Measurements from ENCODE around the gene RREB1. TPM values are rescaled to one million over a fixed set of nuclear protein-coding genes. Genes with fewer than 3 reads are reported as not detected.

The RREB1 gene
- total RNA-seq, 1 donor from 2014 or later, result 41.8 TPM

GRCh38 chr6:7250812-7251211 is 143.1 kb downstream of the RREB1 start:
- peaks cover 3% of the 10 kb centered on the region for H3K36me3 Mint-ChIP-seq (ENCODE audit: low read depth, unreplicated experiment)
- no peaks in the 10 kb centered on the region for H3K9me3 ChIP-seq (ENCODE audit: insufficient read depth, low read depth, low read length)
- no peaks in the 10 kb centered on the region for H3K4me1 ChIP-seq (ENCODE audit: insufficient read depth, low read length)
- TF ChIP-seq EZH2 (IDR thresholded peaks at IDR 0.05; ENCODE audit: insufficient read depth, low read length) (no peak), CTCF (IDR thresholded peaks at IDR 0.05; ENCODE audit: insufficient read depth, low read depth, low read length) (no peak)
- DNase-seq (ENCODE audit: low read depth) (no peak), FAIRE-seq (no peak)
- no peak overlapping the region for H3K4me2 ChIP-seq (ENCODE audit: low read length)
- no peak overlapping the region for H3K27ac Mint-ChIP-seq (ENCODE audit: unreplicated experiment)
- no peaks in the 10 kb centered on the region for H3K27me3 ChIP-seq (ENCODE audit: insufficient read depth, low read length)
- H3K9ac ChIP-seq (ENCODE audit: low read length), result no peak overlapping the region
- no peak overlapping the region for H2AFZ ChIP-seq (ENCODE audit: low read depth, low read length)
- H3K27me3 Mint-ChIP-seq (ENCODE audit: low read depth, unreplicated experiment), result no peaks in the 10 kb centered on the region
- H3K4me1 Mint-ChIP-seq (ENCODE audit: low read depth, unreplicated experiment), result peaks cover 3% of the 10 kb centered on the region
- peaks cover 14% of the 10 kb centered on the region for H3K36me3 ChIP-seq (ENCODE audit: insufficient read depth, low read length)
- no peaks in the 10 kb centered on the region for H3K79me2 ChIP-seq (ENCODE audit: insufficient read depth, low read length)
- H3K9me3 Mint-ChIP-seq (ENCODE audit: unreplicated experiment), result no peaks in the 10 kb centered on the region
- peaks cover 16% of the 10 kb centered on the region for H4K20me1 ChIP-seq (ENCODE audit: insufficient read depth, low read length)
- no peak overlapping the region for H3K27ac ChIP-seq (ENCODE audit: low read depth, low read length)
- no peak overlapping the region for H3K4me3 Mint-ChIP-seq (ENCODE audit: unreplicated experiment)
- H3K4me3 ChIP-seq (ENCODE audit: insufficient read depth, low read depth, low read length), result no peak overlapping the region

DNA sequence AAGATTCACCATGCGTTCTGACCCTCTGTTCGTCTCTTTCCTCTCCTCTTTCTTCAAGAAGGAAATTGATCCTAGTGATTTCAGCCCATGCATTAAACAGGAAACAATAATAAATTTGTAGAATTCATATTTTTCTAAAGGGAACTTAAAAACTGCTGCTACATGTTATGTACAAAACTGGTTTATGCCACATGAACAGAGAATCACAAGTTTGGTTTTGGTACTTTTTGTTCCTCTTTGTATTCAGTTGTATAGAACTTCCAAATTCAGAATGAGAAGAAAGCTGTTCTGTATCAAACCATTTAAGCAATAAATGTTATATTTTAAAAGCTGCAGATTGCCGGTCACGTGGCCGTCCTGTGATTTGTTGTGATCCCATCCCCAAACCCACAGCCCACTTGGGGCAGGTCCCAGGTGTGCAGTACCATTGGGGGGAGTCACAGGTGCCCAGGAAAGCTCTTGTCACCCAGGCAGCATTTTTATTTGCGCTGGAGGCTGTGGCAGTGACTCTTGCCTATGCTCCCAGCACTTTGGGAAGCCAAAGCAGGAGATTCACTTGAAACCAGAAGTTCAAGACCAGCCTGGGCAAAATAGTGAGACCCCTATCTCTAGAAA is 144.0 kb downstream of the RREB1 start:
- no peak overlapping the region for H2AFZ ChIP-seq (ENCODE audit: low read depth, low read length)
- H3K9me3 ChIP-seq (ENCODE audit: insufficient read depth, low read depth, low read length), result no peaks in the 10 kb centered on the region
- H3K27ac ChIP-seq (ENCODE audit: low read depth, low read length), result no peak overlapping the region
- H3K27me3 ChIP-seq (ENCODE audit: insufficient read depth, low read length), result no peaks in the 10 kb centered on the region
- H3K79me2 ChIP-seq (ENCODE audit: insufficient read depth, low read length), result no peaks in the 10 kb centered on the region
- no peak overlapping the region for H3K4me3 ChIP-seq (ENCODE audit: insufficient read depth, low read depth, low read length)
- H3K36me3 ChIP-seq (ENCODE audit: insufficient read depth, low read length), result peaks cover 14% of the 10 kb centered on the region
- H3K4me1 ChIP-seq (ENCODE audit: insufficient read depth, low read length), result no peaks in the 10 kb centered on the region
- FAIRE-seq (no peak), DNase-seq (ENCODE audit: low read depth) (no peak)
- peaks cover 2% of the 10 kb centered on the region for H3K36me3 Mint-ChIP-seq (ENCODE audit: low read depth, unreplicated experiment)
- no peak for TF ChIP-seq EZH2 (IDR thresholded peaks at IDR 0.05; ENCODE audit: insufficient read depth, low read length)
- H3K9me3 Mint-ChIP-seq (ENCODE audit: unreplicated experiment), result peaks cover 2% of the 10 kb centered on the region
- no peak overlapping the region for H3K27ac Mint-ChIP-seq (ENCODE audit: unreplicated experiment)
- no peaks in the 10 kb centered on the region for H3K27me3 Mint-ChIP-seq (ENCODE audit: low read depth, unreplicated experiment)
- no peak overlapping the region for H3K4me2 ChIP-seq (ENCODE audit: low read length)
- peaks cover 3% of the 10 kb centered on the region for H3K4me1 Mint-ChIP-seq (ENCODE audit: low read depth, unreplicated experiment)
- H4K20me1 ChIP-seq (ENCODE audit: insufficient read depth, low read length), result peaks cover 13% of the 10 kb centered on the region
- no peak overlapping the region for H3K9ac ChIP-seq (ENCODE audit: low read length)
- no peak overlapping the region for H3K4me3 Mint-ChIP-seq (ENCODE audit: unreplicated experiment)

- no peaks in the 10 kb centered on the region for H3K79me2 ChIP-seq (ENCODE audit: insufficient read depth, low read length)
- no peak overlapping the region for H3K27ac ChIP-seq (ENCODE audit: low read depth, low read length)
- H3K4me3 Mint-ChIP-seq (ENCODE audit: unreplicated experiment), result no peak overlapping the region
- DNase-seq (ENCODE audit: low read depth) (no peak), FAIRE-seq (no peak)
- H3K4me1 ChIP-seq (ENCODE audit: insufficient read depth, low read length), result no peaks in the 10 kb centered on the region
- H3K27me3 ChIP-seq (ENCODE audit: insufficient read depth, low read length), result no peaks in the 10 kb centered on the region
- peaks cover under 1% of the 10 kb centered on the region for H3K36me3 Mint-ChIP-seq (ENCODE audit: low read depth, unreplicated experiment)
- no peaks in the 10 kb centered on the region for H3K9me3 ChIP-seq (ENCODE audit: insufficient read depth, low read depth, low read length)
- H2AFZ ChIP-seq (ENCODE audit: low read depth, low read length), result no peak overlapping the region
- H3K36me3 ChIP-seq (ENCODE audit: insufficient read depth, low read length), result peaks cover 11% of the 10 kb centered on the region
- no peaks in the 10 kb centered on the region for H3K27me3 Mint-ChIP-seq (ENCODE audit: low read depth, unreplicated experiment)
- no peak overlapping the region for H3K4me2 ChIP-seq (ENCODE audit: low read length)
- H3K9me3 Mint-ChIP-seq (ENCODE audit: unreplicated experiment), result peaks cover 3% of the 10 kb centered on the region
- H3K4me1 Mint-ChIP-seq (ENCODE audit: low read depth, unreplicated experiment), result peaks cover 3% of the 10 kb centered on the region
- H4K20me1 ChIP-seq (ENCODE audit: insufficient read depth, low read length), result peaks cover 13% of the 10 kb centered on the region
- H3K9ac ChIP-seq (ENCODE audit: low read length), result no peak overlapping the region
- no peak for TF ChIP-seq CTCF (IDR thresholded peaks at IDR 0.05; ENCODE audit: insufficient read depth, low read depth, low read length)
- no peak for TF ChIP-seq EZH2 (IDR thresholded peaks at IDR 0.05; ENCODE audit: insufficient read depth, low read length)
- no peak overlapping the region for H3K4me3 ChIP-seq (ENCODE audit: insufficient read depth, low read depth, low read length)
- H3K27ac Mint-ChIP-seq (ENCODE audit: unreplicated experiment), result no peak overlapping the region
These were observed 144.6 kb downstream of the RREB1 start for GRCh38 chr6:7252390-7252789.
